Muscle of back (tissue), 11 donors: ENCODE results near the gene IRF2BP2. TPM values are rescaled to one million over a fixed set of nuclear protein-coding genes. Genes with fewer than 3 reads are reported as not detected.
"Not testable (repeated sequence)": the region's sequence is repeated elsewhere in the genome, so short reads cannot be mapped to it uniquely, and the experiment has no call there.

Experiments
- DNase-seq, 3 donors: peaks; one replicate each; pipeline versions ENCODE4 v3.0.0 to v3.0.0-alpha.2; 2013
- polyA plus RNA-seq, 10 donors: library from polyadenylated mRNA; unstranded; fragments of 120-200 nt; gene quantifications; one replicate each; pipeline ENCODE4 v1.2.1, GENCODE V29; 2013; ENCODE audit not compliant: insufficient read length in 10 of 10

The IRF2BP2 gene
- polyA plus RNA-seq, 10 donors = 56.1 to 83.4 (median 73.6) TPM

GRCh38 chr1:234603221-234604204, 6.5 kb downstream of the IRF2BP2 start:
- peak in 1 of 3 donors; percentile 80 for DNase-seq

GRCh38 chr1:234602334-234603220, 7.4 kb downstream of the IRF2BP2 start:
- peak in 2 of 3 donors; percentile 88 to 94 for DNase-seq

- DNase-seq = no peak
Observed at GRCh38 chr1:234601301-234602017, 8.5 kb downstream of the IRF2BP2 start.

GRCh38 chr1:234600418-234601281, 9.3 kb downstream of the IRF2BP2 start:
- peak in 1 of 3 donors; percentile 85 for DNase-seq

GRCh38 chr1:234599617-234600417, 10.2 kb downstream of the IRF2BP2 start:
- DNase-seq = peak; percentile 89 to 96 (median 89)

GRCh38 chr1:234598974-234599616, 10.9 kb downstream of the IRF2BP2 start:
- DNase-seq = no peak

GRCh38 chr1:234597894-234598293, 12.1 kb downstream of the IRF2BP2 start:
- peak in 1 of 3 donors; percentile 53 for DNase-seq

- no peak for DNase-seq
Observed at GRCh38 chr1:234595899-234596298, 14.1 kb downstream of the IRF2BP2 start.

GRCh38 chr1:234594575-234594974, 15.4 kb downstream of the IRF2BP2 start:
- DNase-seq = not testable (repeated sequence)

- no peak for DNase-seq
Observed at GRCh38 chr1:234593771-234594504, 16.0 kb downstream of the IRF2BP2 start.

- no peak for DNase-seq
Observed at GRCh38 chr1:234593109-234593508, 16.9 kb downstream of the IRF2BP2 start.

GRCh38 chr1:234592240-234592639, 17.7 kb downstream of the IRF2BP2 start:
- DNase-seq = no peak

- no peak for DNase-seq
Observed at GRCh38 chr1:234591131-234591530, 18.8 kb downstream of the IRF2BP2 start.

- no peak for DNase-seq
Observed at GRCh38 chr1:234589854-234590620, 19.9 kb downstream of the IRF2BP2 start.

- no peak for DNase-seq
Observed at GRCh38 chr1:234589064-234589800, 20.7 kb downstream of the IRF2BP2 start.

GRCh38 chr1:234588386-234588785, 21.6 kb downstream of the IRF2BP2 start:
- DNase-seq = no peak
